ENCODE data around the gene TBL3.

DNA sequence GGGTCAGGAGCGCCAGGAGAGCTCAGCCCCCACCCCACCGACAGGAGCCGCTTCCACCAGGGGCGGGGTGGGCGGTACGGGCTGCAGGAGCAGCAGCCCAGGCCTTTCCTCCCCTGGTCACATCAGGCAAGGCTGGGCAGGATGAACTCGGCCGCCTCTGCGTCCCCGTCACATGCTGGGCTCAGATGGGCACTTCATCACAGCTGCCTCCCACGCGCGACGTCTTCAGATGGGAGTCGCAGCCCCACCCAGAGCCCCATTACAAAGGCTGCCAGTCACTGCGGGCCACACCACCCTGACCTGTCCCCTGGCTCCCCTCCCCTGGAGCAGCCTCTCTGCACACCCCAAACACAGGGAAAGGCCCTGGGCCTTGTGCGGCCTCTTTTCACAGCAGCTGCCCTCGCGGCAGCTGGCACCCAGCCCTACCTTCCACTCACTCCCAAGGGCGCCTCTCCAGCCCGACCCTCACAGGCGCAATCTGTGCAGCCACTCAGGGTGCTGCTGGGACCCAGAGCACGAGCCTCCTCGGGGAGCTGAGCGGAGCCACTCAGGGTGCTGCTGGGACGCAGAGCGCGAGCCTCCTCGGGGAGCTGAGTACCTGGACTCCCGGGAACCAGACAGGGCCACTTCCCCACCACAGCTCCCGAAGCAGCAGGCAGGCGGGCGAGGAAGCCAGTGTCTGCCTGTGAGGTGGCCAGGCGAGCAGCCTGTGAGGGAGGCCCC lies 33.1 kb downstream of the TBL3 start:
- TF ChIP-seq POLR2A (IDR thresholded peaks at IDR 0.05): no peak
- TF ChIP-seq CTCF (IDR thresholded peaks at IDR 0.05): no peak

All from heart left ventricle (tissue), 13 donors.